ENCODE data around the gene TMEM161B.
"Not testable (repeated sequence)": the region's sequence is repeated elsewhere in the genome, so short reads cannot be mapped to it uniquely, and the experiment has no call there.

TMEM161B gene

GRCh38 chr5:88177486-88177885 lies 91.2 kb downstream of the TMEM161B start:
- DNase-seq = not testable (repeated sequence)

- no peak for DNase-seq
Observed at GRCh38 chr5:88172847-88173758, 95.5 kb downstream of the TMEM161B start.

- no peak for DNase-seq
Observed at GRCh38 chr5:88159591-88159990, 109.1 kb downstream of the TMEM161B start.

- DNase-seq = no peak
Observed at GRCh38 chr5:88158056-88158455, 110.6 kb downstream of the TMEM161B start.

- no peak for DNase-seq
Observed at GRCh38 chr5:88154891-88155290, 113.8 kb downstream of the TMEM161B start.

GRCh38 chr5:88150747-88151146 lies 117.9 kb downstream of the TMEM161B start:
- DNase-seq = no peak

- no peak for DNase-seq
Observed at GRCh38 chr5:88145611-88146467, 122.8 kb downstream of the TMEM161B start.

GRCh38 chr5:88145221-88145610 lies 123.4 kb downstream of the TMEM161B start:
- no peak for DNase-seq

Measured in DMS79 treated with DMSO at 0.1 percent for 48 hours (cell line).